Vagina (tissue), 2 donors: Measurements from ENCODE around the gene PSMG2.
A peak's percentile ranks its signal among the peaks of the same experiment; 100 is the strongest.

ENCODE experiments used
- POLR2A ChIP-seq, 2 donors: fragments of 450-650 bp; IDR thresholded peaks; one replicate each; pipeline ENCODE4 v1.6.1; 2017; ENCODE audit warnings: antibody characterized with exemption in 2 of 2, mild to moderate bottlenecking in 2 of 2, moderate library complexity in 2 of 2
- POLR2AphosphoS5 ChIP-seq, 2 donors: sonication (generic); formaldehyde crosslinking; IDR thresholded peaks; one replicate each; pipeline ENCODE4 v1.9.0; 2017; ENCODE audit warnings: antibody characterized with exemption in 2 of 2, mild to moderate bottlenecking in 2 of 2, low read depth in 1 of 2; ENCODE audit not compliant: insufficient read depth in 1 of 2
- TF ChIP-seq, protein P1 (sequence below), 3 experiments: fragments of 450-650 bp in 2 of 3; fragments of 200-600 bp in 1 of 3; sonication (generic) in 1 of 3; IDR thresholded peaks; one replicate each; pipeline ENCODE4 v1.5.1; 2017 to 2019; ENCODE audit warnings: antibody characterized with exemption in 3 of 3, mild to moderate bottlenecking in 2 of 3, moderate library complexity in 2 of 3

DNA sequence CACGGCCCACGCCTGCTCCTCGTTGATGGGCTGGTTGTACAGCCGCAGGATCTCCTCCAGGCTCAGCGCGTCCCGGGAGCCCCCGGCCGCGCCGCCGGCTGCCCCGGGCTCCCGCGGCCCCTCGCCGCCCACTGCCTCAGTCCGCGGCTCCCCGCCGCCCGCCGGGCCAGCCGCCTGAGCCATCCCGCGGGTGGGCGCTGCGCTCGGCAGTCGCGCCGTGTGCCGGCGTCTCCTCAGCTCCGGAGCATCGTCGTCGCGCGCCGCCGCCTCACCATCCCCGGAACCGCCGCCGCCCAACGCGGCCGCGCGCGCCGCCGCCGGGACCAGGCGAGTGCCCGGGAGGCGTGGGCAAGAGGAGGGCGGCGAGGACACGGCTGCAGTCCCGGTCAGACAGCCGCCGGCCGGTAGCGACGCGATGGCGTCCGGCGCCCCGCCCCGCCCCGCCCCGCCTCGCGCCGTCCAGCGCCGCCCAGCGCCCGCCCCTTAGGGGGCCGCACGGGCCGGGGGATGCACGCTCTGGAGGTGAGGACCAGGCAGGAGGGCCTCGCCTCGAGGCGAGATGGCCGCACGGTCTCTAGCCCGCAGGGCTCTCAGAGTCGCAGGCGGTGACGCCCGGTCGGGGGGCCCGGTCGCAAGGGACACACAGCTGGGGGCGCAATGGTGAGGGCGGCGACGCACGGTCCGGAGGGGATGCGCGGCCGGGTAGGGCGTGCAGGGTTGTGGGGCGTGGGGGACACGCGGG, 45.0 kb upstream of the PSMG2 start, which contains the start of gene SPIRE1:
- TF ChIP-seq, protein P1, sequence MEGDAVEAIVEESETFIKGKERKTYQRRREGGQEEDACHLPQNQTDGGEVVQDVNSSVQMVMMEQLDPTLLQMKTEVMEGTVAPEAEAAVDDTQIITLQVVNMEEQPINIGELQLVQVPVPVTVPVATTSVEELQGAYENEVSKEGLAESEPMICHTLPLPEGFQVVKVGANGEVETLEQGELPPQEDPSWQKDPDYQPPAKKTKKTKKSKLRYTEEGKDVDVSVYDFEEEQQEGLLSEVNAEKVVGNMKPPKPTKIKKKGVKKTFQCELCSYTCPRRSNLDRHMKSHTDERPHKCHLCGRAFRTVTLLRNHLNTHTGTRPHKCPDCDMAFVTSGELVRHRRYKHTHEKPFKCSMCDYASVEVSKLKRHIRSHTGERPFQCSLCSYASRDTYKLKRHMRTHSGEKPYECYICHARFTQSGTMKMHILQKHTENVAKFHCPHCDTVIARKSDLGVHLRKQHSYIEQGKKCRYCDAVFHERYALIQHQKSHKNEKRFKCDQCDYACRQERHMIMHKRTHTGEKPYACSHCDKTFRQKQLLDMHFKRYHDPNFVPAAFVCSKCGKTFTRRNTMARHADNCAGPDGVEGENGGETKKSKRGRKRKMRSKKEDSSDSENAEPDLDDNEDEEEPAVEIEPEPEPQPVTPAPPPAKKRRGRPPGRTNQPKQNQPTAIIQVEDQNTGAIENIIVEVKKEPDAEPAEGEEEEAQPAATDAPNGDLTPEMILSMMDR (IDR thresholded peaks at IDR 0.05), result no peak
- peak in 1 of 2 donors; percentile 53 for TF ChIP-seq POLR2A (IDR thresholded peaks at IDR 0.05)
- TF ChIP-seq POLR2AphosphoS5 (IDR thresholded peaks at IDR 0.05; ENCODE audit: insufficient read depth in 1 of 2, low read depth in 1 of 2), result peak in 1 of 2 donors; percentile 56
